GM12801 (cell line): ENCODE data around the gene SNCAIP.

Experiments used
- TF ChIP-seq, protein P1 (sequence below): IDR thresholded peaks from one replicate; pipeline ENCODE4 v1.5.1; 2011; ENCODE audit warnings: control low read depth; ENCODE audit not compliant: insufficient read length; ENCODE audit errors: extremely low read depth

Gene SNCAIP

GRCh38 chr5:122480146-122480545, 168.1 kb downstream of the SNCAIP start:
- TF ChIP-seq, protein P1, sequence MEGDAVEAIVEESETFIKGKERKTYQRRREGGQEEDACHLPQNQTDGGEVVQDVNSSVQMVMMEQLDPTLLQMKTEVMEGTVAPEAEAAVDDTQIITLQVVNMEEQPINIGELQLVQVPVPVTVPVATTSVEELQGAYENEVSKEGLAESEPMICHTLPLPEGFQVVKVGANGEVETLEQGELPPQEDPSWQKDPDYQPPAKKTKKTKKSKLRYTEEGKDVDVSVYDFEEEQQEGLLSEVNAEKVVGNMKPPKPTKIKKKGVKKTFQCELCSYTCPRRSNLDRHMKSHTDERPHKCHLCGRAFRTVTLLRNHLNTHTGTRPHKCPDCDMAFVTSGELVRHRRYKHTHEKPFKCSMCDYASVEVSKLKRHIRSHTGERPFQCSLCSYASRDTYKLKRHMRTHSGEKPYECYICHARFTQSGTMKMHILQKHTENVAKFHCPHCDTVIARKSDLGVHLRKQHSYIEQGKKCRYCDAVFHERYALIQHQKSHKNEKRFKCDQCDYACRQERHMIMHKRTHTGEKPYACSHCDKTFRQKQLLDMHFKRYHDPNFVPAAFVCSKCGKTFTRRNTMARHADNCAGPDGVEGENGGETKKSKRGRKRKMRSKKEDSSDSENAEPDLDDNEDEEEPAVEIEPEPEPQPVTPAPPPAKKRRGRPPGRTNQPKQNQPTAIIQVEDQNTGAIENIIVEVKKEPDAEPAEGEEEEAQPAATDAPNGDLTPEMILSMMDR = no peak

DNA sequence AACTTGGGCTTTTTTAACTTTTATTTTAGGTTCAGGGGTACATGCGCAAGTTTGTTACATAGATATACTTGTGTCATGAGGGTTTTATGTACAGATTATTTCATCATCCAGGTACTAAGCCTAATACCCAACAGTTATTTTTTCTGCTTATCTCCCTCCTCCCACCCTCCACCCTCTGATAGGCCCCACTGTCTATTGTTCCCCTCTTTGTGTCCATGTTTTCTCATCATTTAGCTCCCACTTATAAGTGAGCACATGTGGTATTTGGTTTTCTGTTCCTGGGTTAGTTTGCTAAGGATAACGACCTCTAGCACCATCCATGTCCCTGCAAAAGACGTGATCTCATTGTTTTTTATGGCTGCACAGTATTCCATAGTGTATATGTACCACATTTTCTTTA, 172.1 kb downstream of the SNCAIP start:
- TF ChIP-seq, protein P1 = no peak

DNA sequence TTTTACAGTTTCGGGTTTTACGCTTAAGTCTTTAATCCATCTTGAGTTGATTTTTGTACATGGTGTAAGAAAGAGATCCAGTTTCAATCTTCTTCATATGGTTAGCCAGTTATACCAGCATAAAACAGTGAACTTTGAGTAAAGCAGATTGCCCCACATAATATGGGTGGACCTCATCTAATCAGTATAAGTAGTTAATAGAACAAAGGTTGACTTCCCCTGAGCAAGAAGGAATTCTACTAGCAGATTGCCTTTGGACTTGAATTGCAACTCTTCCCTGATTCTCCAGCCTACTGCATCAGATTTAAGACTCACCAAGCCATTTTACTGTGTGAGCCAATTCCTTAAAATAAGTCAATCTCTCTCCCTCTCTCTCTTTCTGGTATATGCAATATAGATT, 173.2 kb downstream of the SNCAIP start:
- TF ChIP-seq, protein P1 = no peak

GRCh38 chr5:122490718-122491117, 178.7 kb downstream of the SNCAIP start:
- TF ChIP-seq, protein P1 = no peak

DNA sequence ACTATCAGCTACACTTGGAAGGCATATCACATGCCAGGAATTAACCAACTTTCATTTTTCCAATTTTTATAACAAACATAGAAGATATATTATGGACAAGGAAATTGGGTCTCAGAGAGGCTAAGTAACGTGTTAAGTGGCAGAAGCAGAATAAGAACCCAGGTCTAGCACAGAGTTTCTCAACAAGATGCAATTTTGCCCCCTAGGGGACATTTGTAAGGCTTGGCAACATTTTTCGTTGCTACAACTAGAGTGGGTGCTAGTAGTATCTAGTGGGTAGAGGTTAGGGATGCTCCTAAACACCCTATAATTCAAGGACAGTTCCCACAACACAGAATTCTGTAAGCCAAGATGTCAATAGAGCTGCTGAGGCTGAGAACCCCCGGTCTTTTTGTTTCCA, 180.6 kb downstream of the SNCAIP start:
- TF ChIP-seq, protein P1 = no peak

DNA sequence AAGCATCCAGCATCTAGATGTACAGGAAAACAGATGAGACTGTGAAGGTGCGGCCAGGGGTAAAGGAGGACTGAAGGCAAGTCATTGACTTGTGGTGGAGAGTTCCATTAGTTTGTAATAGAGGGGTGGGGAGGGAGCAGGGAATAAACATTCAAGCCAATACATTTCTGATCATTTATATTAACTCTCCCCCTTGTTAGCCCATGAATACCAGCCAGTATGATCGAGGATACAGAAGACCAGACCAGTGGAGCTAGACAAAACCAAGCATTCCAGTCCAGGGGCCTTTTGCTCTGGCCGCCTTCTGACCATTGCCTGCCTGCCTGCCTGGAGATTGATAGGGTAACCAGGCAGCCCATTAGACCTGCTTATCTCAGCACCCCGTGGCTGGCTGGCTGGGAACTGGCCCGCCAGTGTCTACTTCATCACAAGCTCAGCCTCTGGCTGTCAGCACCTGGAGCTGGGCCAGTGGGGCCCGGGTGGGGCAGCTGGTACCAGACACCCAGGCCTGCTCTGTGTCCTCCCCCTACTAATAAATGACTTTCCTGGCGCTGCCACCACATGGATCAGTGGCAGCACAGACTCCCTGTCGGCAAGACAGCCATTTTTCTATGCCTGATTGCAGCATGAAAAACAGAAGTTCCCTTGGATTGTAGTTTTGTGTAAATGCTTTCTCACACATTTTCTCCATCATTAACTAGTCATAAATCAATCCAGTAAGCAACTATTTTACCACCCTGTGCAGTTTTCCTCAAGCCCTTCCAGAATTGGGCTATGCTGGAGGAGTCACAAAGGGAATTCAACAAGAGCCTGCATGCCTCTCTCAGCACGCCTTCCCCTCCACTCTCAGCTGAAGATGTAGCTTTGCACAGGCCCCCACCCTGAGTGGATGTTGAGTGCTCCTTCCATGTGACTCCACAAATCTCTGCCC, 181.3 kb downstream of the SNCAIP start:
- TF ChIP-seq, protein P1 = no peak

DNA sequence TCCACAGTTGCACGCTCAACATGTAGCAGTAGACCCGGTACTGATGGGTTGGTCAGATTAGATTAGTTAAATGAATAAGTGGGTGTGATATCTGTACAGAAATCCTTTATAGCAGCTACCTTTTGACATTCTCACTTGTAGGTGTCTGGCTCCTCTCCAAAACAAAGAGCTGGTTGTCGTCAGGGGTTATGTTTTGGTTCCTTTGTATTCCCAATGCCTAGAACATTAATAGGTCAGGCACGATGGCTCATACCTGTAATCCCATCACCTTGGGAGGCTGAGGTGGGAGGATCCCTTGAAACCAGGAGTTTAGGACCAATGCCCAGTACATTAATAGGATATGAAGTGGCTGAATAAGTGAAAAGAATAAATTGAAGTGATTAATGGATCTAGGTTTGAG, 182.1 kb downstream of the SNCAIP start:
- TF ChIP-seq, protein P1 = no peak
